HepG2 (cell line): Measurements from ENCODE around the gene CARHSP1. TPM values are rescaled to one million over a fixed set of nuclear protein-coding genes. Genes with fewer than 3 reads are reported as not detected.

Experiments used
- AKAP8 ChIP-seq: sonication (generic); formaldehyde crosslinking; IDR thresholded peaks from 2 replicates; pipeline ENCODE4 v1.5.1; 2020; ENCODE audit warnings: mild to moderate bottlenecking, missing genetic modification reagents
- BCL6 ChIP-seq: IDR thresholded peaks from 2 replicates; pipeline ENCODE4 v1.6.1; 2016; ENCODE audit warnings: missing genetic modification reagents, missing compliant biosample characterization
- DNMT1 ChIP-seq: sonication (generic); formaldehyde crosslinking; IDR thresholded peaks from 2 replicates; pipeline ENCODE4 v1.5.1; 2020; ENCODE audit warnings: mild to moderate bottlenecking, missing genetic modification reagents
- FOXM1 ChIP-seq: sonication (generic); formaldehyde crosslinking; IDR thresholded peaks from 2 replicates; pipeline ENCODE4 v1.5.0; 2020; ENCODE audit warnings: missing genetic modification reagents
- GZF1 ChIP-seq: sonication (generic); formaldehyde crosslinking; IDR thresholded peaks from 2 replicates; pipeline ENCODE4 v1.5.1; 2020; ENCODE audit warnings: mild to moderate bottlenecking, missing genetic modification reagents
- KDM4B ChIP-seq: sonication (generic); formaldehyde crosslinking; IDR thresholded peaks from 2 replicates; pipeline ENCODE4 v1.4.0; 2020; ENCODE audit warnings: missing genetic modification reagents
- MBD4 ChIP-seq: IDR thresholded peaks from 2 replicates; pipeline ENCODE4 v1.6.1; 2012; ENCODE audit warnings: low read length, inconsistent platforms, borderline replicate concordance
- MTF1 ChIP-seq: sonication (generic); formaldehyde crosslinking; IDR thresholded peaks from 2 replicates; pipeline ENCODE4 v1.5.0; 2020; ENCODE audit warnings: missing genetic modification reagents
- NR2F2 ChIP-seq: IDR thresholded peaks from 2 replicates; pipeline ENCODE4 v1.6.1; 2012; ENCODE audit warnings: low read depth, inconsistent platforms, borderline replicate concordance
- RORA ChIP-seq: sonication (generic); formaldehyde crosslinking; IDR thresholded peaks from 2 replicates; pipeline ENCODE4 v1.5.0; 2020; ENCODE audit warnings: mild to moderate bottlenecking, missing genetic modification reagents, moderate library complexity
- SKI ChIP-seq: fragments of 450-650 bp; IDR thresholded peaks from one replicate; pipeline ENCODE4 v1.6.1; 2018; ENCODE audit warnings: mild to moderate bottlenecking; ENCODE audit not compliant: partially characterized antibody
- TARDBP ChIP-seq: sonication (generic); formaldehyde crosslinking; IDR thresholded peaks from 2 replicates; pipeline ENCODE4 v1.8.0; 2022; ENCODE audit warnings: mild to moderate bottlenecking, missing genetic modification reagents
- XBP1 ChIP-seq: sonication (generic); formaldehyde crosslinking; IDR thresholded peaks from 2 replicates; pipeline ENCODE4 v1.5.0; 2020; ENCODE audit warnings: missing genetic modification reagents
- ZBTB21 ChIP-seq: sonication (generic); formaldehyde crosslinking; IDR thresholded peaks from 2 replicates; pipeline ENCODE4 v1.4.0; 2020; ENCODE audit warnings: missing genetic modification reagents
- ZFP36L2 ChIP-seq: sonication (generic); formaldehyde crosslinking; IDR thresholded peaks from 2 replicates; pipeline ENCODE4 v1.4.0; 2020; ENCODE audit warnings: missing genetic modification reagents
- ZFP41 ChIP-seq: sonication (generic); formaldehyde crosslinking; IDR thresholded peaks from 2 replicates; pipeline ENCODE4 v1.4.0; 2020; ENCODE audit warnings: mild to moderate bottlenecking, missing genetic modification reagents, borderline replicate concordance
- ZFP62 ChIP-seq: sonication (generic); formaldehyde crosslinking; IDR thresholded peaks from 2 replicates; pipeline ENCODE4 v1.4.0; 2020; ENCODE audit warnings: missing genetic modification reagents
- ZMAT3 ChIP-seq: sonication (generic); formaldehyde crosslinking; conservative IDR thresholded peaks from 2 replicates; pipeline ENCODE4 v1.7.0; 2021; ENCODE audit warnings: missing genetic modification reagents
- ZNF260 ChIP-seq: sonication (generic); formaldehyde crosslinking; IDR thresholded peaks from 2 replicates; pipeline ENCODE4 v1.4.0; 2020; ENCODE audit warnings: missing genetic modification reagents, low read depth, mild to moderate bottlenecking, borderline replicate concordance
- ZNF274 ChIP-seq: sonication (generic); formaldehyde crosslinking; IDR thresholded peaks from 2 replicates; pipeline ENCODE4 v1.5.1; 2020; ENCODE audit warnings: mild to moderate bottlenecking, missing genetic modification reagents
- ZNF44 ChIP-seq: sonication (generic); formaldehyde crosslinking; IDR thresholded peaks from 2 replicates; pipeline ENCODE4 v1.5.1; 2020; ENCODE audit warnings: mild to moderate bottlenecking, missing genetic modification reagents
- ZNF547 ChIP-seq: sonication (generic); formaldehyde crosslinking; IDR thresholded peaks from 2 replicates; pipeline ENCODE4 v1.5.1; 2020; ENCODE audit warnings: mild to moderate bottlenecking, missing genetic modification reagents
- ZNF557 ChIP-seq: sonication (generic); formaldehyde crosslinking; IDR thresholded peaks from 2 replicates; pipeline ENCODE4 v1.4.0; 2020; ENCODE audit warnings: missing genetic modification reagents
- ZNF574 ChIP-seq: sonication (generic); formaldehyde crosslinking; IDR thresholded peaks from 2 replicates; pipeline ENCODE4 v1.4.0; 2020; ENCODE audit warnings: missing genetic modification reagents
- ZNF839 ChIP-seq: sonication (generic); formaldehyde crosslinking; IDR thresholded peaks from 2 replicates; pipeline ENCODE4 v1.4.0; 2020; ENCODE audit warnings: missing genetic modification reagents, mild to moderate bottlenecking, borderline replicate concordance
- ZSCAN25 ChIP-seq: sonication (generic); formaldehyde crosslinking; IDR thresholded peaks from 2 replicates; pipeline ENCODE4 v1.8.0; 2022; ENCODE audit warnings: mild to moderate bottlenecking, missing genetic modification reagents
- polyA plus RNA-seq, 8 experiments: library from polyadenylated mRNA; depleted of rRNA in 3 of 8; stranded (reverse) in 7 of 8; unstranded in 1 of 8; fragments of >200 nt; fragmentation: Illumina TruSeq in 4 of 8; extraction: Trizol in 4 of 8; gene quantifications; 2 replicates each; pipeline versions ENCODE4 v1.2.1 to v1.2.3, GENCODE V29; 2011 to 2016; ENCODE audit warnings: low read depth in 4 of 8, missing spikeins in 1 of 8, mixed read lengths in 1 of 8; ENCODE audit not compliant: insufficient read depth in 1 of 8
- total RNA-seq, 5 experiments: library from RNA; depleted of rRNA; stranded (reverse); fragments of >200 nt; fragmentation: Illumina TruSeq; extraction: Trizol; gene quantifications; 2 replicates each; pipeline ENCODE4 v1.2.3, GENCODE V29; 2016; ENCODE audit warnings: low read depth in 1 of 5
- TF ChIP-seq, protein P1 (sequence below): sonication (generic); formaldehyde crosslinking; IDR thresholded peaks from 2 replicates; pipeline ENCODE4 v1.4.0; 2020; ENCODE audit warnings: missing genetic modification reagents

CARHSP1 gene
- total and polyA plus RNA-seq, 2 of the 13 experiments (the other 11 are each of a cell fraction or from before 2014, with no cell fraction given), result 173 to 345 TPM

- TF ChIP-seq ZNF839 (CRISPR knock-in tag), result no peak
- TF ChIP-seq KDM4B (CRISPR knock-in tag), result no peak
- TF ChIP-seq ZBTB21 (CRISPR knock-in tag), result no peak
- no peak; the same call in 1 of the 2 replicates for TF ChIP-seq AKAP8 (CRISPR knock-in tag)
- no peak for TF ChIP-seq ZNF44
- TF ChIP-seq SKI, result no peak
- TF ChIP-seq GZF1, result no peak
- TF ChIP-seq ZMAT3 (CRISPR knock-in tag), result peak; percentile 25; the same call in 1 of the 2 replicates
- no peak for TF ChIP-seq ZFP41 (CRISPR knock-in tag)
- TF ChIP-seq, protein P1, sequence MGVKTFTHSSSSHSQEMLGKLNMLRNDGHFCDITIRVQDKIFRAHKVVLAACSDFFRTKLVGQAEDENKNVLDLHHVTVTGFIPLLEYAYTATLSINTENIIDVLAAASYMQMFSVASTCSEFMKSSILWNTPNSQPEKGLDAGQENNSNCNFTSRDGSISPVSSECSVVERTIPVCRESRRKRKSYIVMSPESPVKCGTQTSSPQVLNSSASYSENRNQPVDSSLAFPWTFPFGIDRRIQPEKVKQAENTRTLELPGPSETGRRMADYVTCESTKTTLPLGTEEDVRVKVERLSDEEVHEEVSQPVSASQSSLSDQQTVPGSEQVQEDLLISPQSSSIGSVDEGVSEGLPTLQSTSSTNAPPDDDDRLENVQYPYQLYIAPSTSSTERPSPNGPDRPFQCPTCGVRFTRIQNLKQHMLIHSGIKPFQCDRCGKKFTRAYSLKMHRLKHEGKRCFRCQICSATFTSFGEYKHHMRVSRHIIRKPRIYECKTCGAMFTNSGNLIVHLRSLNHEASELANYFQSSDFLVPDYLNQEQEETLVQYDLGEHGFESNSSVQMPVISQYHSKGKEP, result no peak
- no peak for TF ChIP-seq ZNF557 (CRISPR knock-in tag)
- TF ChIP-seq ZNF547 (CRISPR knock-in tag), result no peak
- no peak for TF ChIP-seq ZNF260
- no peak for TF ChIP-seq ZFP36L2 (CRISPR knock-in tag)
- TF ChIP-seq FOXM1 (CRISPR knock-in tag), result no peak
- TF ChIP-seq ZNF274 (CRISPR knock-in tag), result 0 out of 2 replicates have a peak, but pooled peaks have one; percentile 54
- TF ChIP-seq DNMT1 (CRISPR knock-in tag), result 0 out of 2 replicates have a peak, but pooled peaks have one; percentile 68
- 0 out of 2 replicates have a peak, but pooled peaks have one; percentile 11 for TF ChIP-seq TARDBP (CRISPR knock-in tag)
- TF ChIP-seq XBP1 (CRISPR knock-in tag), result no peak
- no peak for TF ChIP-seq ZNF574 (CRISPR knock-in tag)
- TF ChIP-seq RORA, result no peak
- TF ChIP-seq BCL6, result no peak
- no peak for TF ChIP-seq NR2F2
- no peak for TF ChIP-seq ZSCAN25 (CRISPR knock-in tag)
- TF ChIP-seq MBD4, result no peak
- TF ChIP-seq ZFP62 (CRISPR knock-in tag), result peak; percentile 22; the same call in 1 of the 2 replicates
- no peak for TF ChIP-seq MTF1 (CRISPR knock-in tag)
These were observed 9.6 kb downstream of the CARHSP1 start (continued) for GRCh38 chr16:8858994-8859912.
